Measurements from ENCODE around the gene PET100.

PET100 gene

GRCh38 chr19:7658219-7658686, 28.7 kb downstream of the PET100 start:
- H4K8ac ChIP-seq (ENCODE audit: low read length) = no peak overlapping the region
- no peak overlapping the region for H2AK5ac ChIP-seq (ENCODE audit: low read length, severe bottlenecking)
- WGBS = 75% methylated on average over 9 of the region's 9 CpGs
- H3K9me3 ChIP-seq (ENCODE audit: control insufficient read depth, low read length) = no peaks in the 10 kb centered on the region
- no peak overlapping the region for H3K23ac ChIP-seq (ENCODE audit: low read length in 2 of 2)
- no peak overlapping the region for H2BK120ac ChIP-seq (ENCODE audit: low read depth, low read length)
- H3K79me1 ChIP-seq (replicated peaks; ENCODE audit: low read length, poor library complexity, severe bottlenecking) = no peaks in the 10 kb centered on the region
- no peak overlapping the region for H2AFZ ChIP-seq (ENCODE audit: low read depth, low read length)
- H2BK12ac ChIP-seq (ENCODE audit: low read length in 2 of 2) = no peak overlapping the region
- H3K4ac ChIP-seq (ENCODE audit: low read depth in 1 of 2, low read length in 2 of 2) = no peak overlapping the region
- H4K91ac ChIP-seq (ENCODE audit: low read length) = no peak overlapping the region
- no peak overlapping the region for H3K14ac ChIP-seq (ENCODE audit: low read length in 2 of 2)
- no peak overlapping the region for H3K18ac ChIP-seq (ENCODE audit: low read depth in 1 of 2, low read length in 2 of 2)
- H3K27ac ChIP-seq (ENCODE audit: low read length, poor library complexity, severe bottlenecking) = no peak overlapping the region
- DNase-seq = no peak
- H2BK5ac ChIP-seq (ENCODE audit: low read depth, low read length, poor library complexity, severe bottlenecking) = no peak overlapping the region
- H3K4me3 ChIP-seq (ENCODE audit: insufficient read depth in 1 of 2, low read depth in 1 of 2, low read length in 2 of 2) = no peak overlapping the region
- H3K9ac ChIP-seq (ENCODE audit: low read length) = no peak overlapping the region
- no peaks in the 10 kb centered on the region for H3K4me1 ChIP-seq (ENCODE audit: control insufficient read depth, insufficient read depth, low read depth, low read length)
- peaks cover 11 to 47% of the 10 kb centered on the region in 2 experiments for H3K27me3 ChIP-seq (ENCODE audit: control insufficient read depth in 1 of 2, insufficient read depth in 1 of 2, low read length in 2 of 2)
- H2BK15ac ChIP-seq (ENCODE audit: low read depth, poor library complexity, severe bottlenecking) = no peak overlapping the region
- no peak overlapping the region for H3K4me2 ChIP-seq (ENCODE audit: low read length, poor library complexity, severe bottlenecking)
- no peaks in the 10 kb centered on the region for H3K36me3 ChIP-seq (ENCODE audit: control insufficient read depth in 1 of 2, insufficient read depth in 2 of 2, low read depth in 1 of 2, low read length in 2 of 2)

- H3K4me1 ChIP-seq (ENCODE audit: control insufficient read depth, insufficient read depth, low read depth, low read length) = no peaks in the 10 kb centered on the region
- no peak overlapping the region for H3K27ac ChIP-seq (ENCODE audit: low read length, poor library complexity, severe bottlenecking)
- H3K4ac ChIP-seq (ENCODE audit: low read depth in 1 of 2, low read length in 2 of 2) = no peak overlapping the region
- no peak for DNase-seq
- no peak overlapping the region for H3K14ac ChIP-seq (ENCODE audit: low read length in 2 of 2)
- H3K27me3 ChIP-seq (ENCODE audit: control insufficient read depth in 1 of 2, insufficient read depth in 1 of 2, low read length in 2 of 2) = peaks cover 13 to 44% of the 10 kb centered on the region in 2 experiments
- no peak overlapping the region for H2AK5ac ChIP-seq (ENCODE audit: low read length, severe bottlenecking)
- H2BK15ac ChIP-seq (ENCODE audit: low read depth, poor library complexity, severe bottlenecking) = no peak overlapping the region
- H3K36me3 ChIP-seq (ENCODE audit: control insufficient read depth in 1 of 2, insufficient read depth in 2 of 2, low read depth in 1 of 2, low read length in 2 of 2) = no peaks in the 10 kb centered on the region
- H3K9ac ChIP-seq (ENCODE audit: low read length) = no peak overlapping the region
- no peak overlapping the region for H3K4me2 ChIP-seq (ENCODE audit: low read length, poor library complexity, severe bottlenecking)
- no peak overlapping the region for H3K18ac ChIP-seq (ENCODE audit: low read depth in 1 of 2, low read length in 2 of 2)
- H3K4me3 ChIP-seq (ENCODE audit: insufficient read depth in 1 of 2, low read depth in 1 of 2, low read length in 2 of 2) = no peak overlapping the region
- H2BK12ac ChIP-seq (ENCODE audit: low read length in 2 of 2) = no peak overlapping the region
- no peaks in the 10 kb centered on the region for H3K79me1 ChIP-seq (replicated peaks; ENCODE audit: low read length, poor library complexity, severe bottlenecking)
- H4K91ac ChIP-seq (ENCODE audit: low read length) = no peak overlapping the region
- no peak overlapping the region for H4K8ac ChIP-seq (ENCODE audit: low read length)
- H2BK5ac ChIP-seq (ENCODE audit: low read depth, low read length, poor library complexity, severe bottlenecking) = no peak overlapping the region
- no peak overlapping the region for H2BK120ac ChIP-seq (ENCODE audit: low read depth, low read length)
- H3K9me3 ChIP-seq (ENCODE audit: control insufficient read depth, low read length) = no peaks in the 10 kb centered on the region
- WGBS = 77% methylated on average over 8 of the region's 8 CpGs
- no peak overlapping the region for H2AFZ ChIP-seq (ENCODE audit: low read depth, low read length)
- no peak overlapping the region for H3K23ac ChIP-seq (ENCODE audit: low read length in 2 of 2)
Observed at GRCh38 chr19:7661744-7662538, 32.3 kb downstream of the PET100 start.

GRCh38 chr19:7662657-7663056, 33.1 kb downstream of the PET100 start:
- Histone ChIP-seq H3K18ac (ENCODE audit: low read depth in 1 of 2, low read length in 2 of 2) (no peak overlapping the region), H2BK120ac (ENCODE audit: low read depth, low read length) (no peak overlapping the region), H4K8ac (ENCODE audit: low read length) (no peak overlapping the region), H3K27ac (ENCODE audit: low read length, poor library complexity, severe bottlenecking) (no peak overlapping the region), H2BK15ac (ENCODE audit: low read depth, poor library complexity, severe bottlenecking) (no peak overlapping the region), H3K4me1 (ENCODE audit: control insufficient read depth, insufficient read depth, low read depth, low read length) (no peaks in the 10 kb centered on the region), H3K4ac (ENCODE audit: low read depth in 1 of 2, low read length in 2 of 2) (no peak overlapping the region), H2AFZ (ENCODE audit: low read depth, low read length) (no peak overlapping the region), H3K79me1 (replicated peaks; ENCODE audit: low read length, poor library complexity, severe bottlenecking) (no peaks in the 10 kb centered on the region), H4K91ac (ENCODE audit: low read length) (no peak overlapping the region), H3K4me3 (ENCODE audit: insufficient read depth in 1 of 2, low read depth in 1 of 2, low read length in 2 of 2) (no peak overlapping the region), H3K9ac (ENCODE audit: low read length) (no peak overlapping the region), H3K36me3 (ENCODE audit: control insufficient read depth in 1 of 2, insufficient read depth in 2 of 2, low read depth in 1 of 2, low read length in 2 of 2) (no peaks in the 10 kb centered on the region), H3K23ac (ENCODE audit: low read length in 2 of 2) (no peak overlapping the region), H2AK5ac (ENCODE audit: low read length, severe bottlenecking) (no peak overlapping the region), H3K4me2 (ENCODE audit: low read length, poor library complexity, severe bottlenecking) (no peak overlapping the region), H3K9me3 (ENCODE audit: control insufficient read depth, low read length) (no peaks in the 10 kb centered on the region), H2BK12ac (ENCODE audit: low read length in 2 of 2) (no peak overlapping the region), H3K27me3 (ENCODE audit: control insufficient read depth in 1 of 2, insufficient read depth in 1 of 2, low read length in 2 of 2) (peaks cover 14 to 40% of the 10 kb centered on the region in 2 experiments), H2BK5ac (ENCODE audit: low read depth, low read length, poor library complexity, severe bottlenecking) (no peak overlapping the region), H3K14ac (ENCODE audit: low read length in 2 of 2) (no peak overlapping the region)
- WGBS = 85% methylated on average over 12 of the region's 14 CpGs
- DNase-seq = no peak

GRCh38 chr19:7663706-7664105, 34.1 kb downstream of the PET100 start:
- Histone ChIP-seq H3K36me3 (ENCODE audit: control insufficient read depth in 1 of 2, insufficient read depth in 2 of 2, low read depth in 1 of 2, low read length in 2 of 2) (no peaks in the 10 kb centered on the region), H3K9ac (ENCODE audit: low read length) (no peak overlapping the region), H4K91ac (ENCODE audit: low read length) (no peak overlapping the region), H2BK15ac (ENCODE audit: low read depth, poor library complexity, severe bottlenecking) (no peak overlapping the region), H2BK12ac (ENCODE audit: low read length in 2 of 2) (no peak overlapping the region), H3K4ac (ENCODE audit: low read depth in 1 of 2, low read length in 2 of 2) (no peak overlapping the region), H2AFZ (ENCODE audit: low read depth, low read length) (no peak overlapping the region), H3K4me3 (ENCODE audit: insufficient read depth in 1 of 2, low read depth in 1 of 2, low read length in 2 of 2) (no peak overlapping the region), H3K79me1 (replicated peaks; ENCODE audit: low read length, poor library complexity, severe bottlenecking) (no peaks in the 10 kb centered on the region), H3K27me3 (ENCODE audit: control insufficient read depth in 1 of 2, insufficient read depth in 1 of 2, low read length in 2 of 2) (peaks cover 8 to 36% of the 10 kb centered on the region in 2 experiments), H3K14ac (ENCODE audit: low read length in 2 of 2) (no peak overlapping the region), H4K8ac (ENCODE audit: low read length) (no peak overlapping the region), H2BK120ac (ENCODE audit: low read depth, low read length) (no peak overlapping the region), H2BK5ac (ENCODE audit: low read depth, low read length, poor library complexity, severe bottlenecking) (no peak overlapping the region), H3K18ac (ENCODE audit: low read depth in 1 of 2, low read length in 2 of 2) (no peak overlapping the region), H3K9me3 (ENCODE audit: control insufficient read depth, low read length) (no peaks in the 10 kb centered on the region), H3K27ac (ENCODE audit: low read length, poor library complexity, severe bottlenecking) (no peak overlapping the region), H2AK5ac (ENCODE audit: low read length, severe bottlenecking) (no peak overlapping the region), H3K23ac (ENCODE audit: low read length in 2 of 2) (no peak overlapping the region), H3K4me1 (ENCODE audit: control insufficient read depth, insufficient read depth, low read depth, low read length) (no peaks in the 10 kb centered on the region), H3K4me2 (ENCODE audit: low read length, poor library complexity, severe bottlenecking) (no peak overlapping the region)
- WGBS = 77% methylated on average over 3 of the region's 7 CpGs
- no peak for DNase-seq

All from mesenchymal stem cell (in vitro differentiated cells and primary cell).